SU-DHL-6 (cell line): ENCODE results near the gene HOMER2.

ENCODE experiments used
- H2AFZ ChIP-seq: fragments of 200-600 bp; sonication (generic); 2 replicates; pipeline ENCODE4 v1.6.1; 2014; ENCODE audit warnings: low read depth, mild to moderate bottlenecking, moderate library complexity, mixed read lengths, antibody characterized with exemption, low read length; ENCODE audit not compliant: severe bottlenecking
- H3F3A ChIP-seq: fragments of 200-600 bp; shearing (Covaris generic); 2 replicates; pipeline ENCODE4 v1.6.0; 2016; ENCODE audit warnings: antibody characterized with exemption, mild to moderate bottlenecking; ENCODE audit not compliant: insufficient read depth
- H3K27ac ChIP-seq: fragments of 200-600 bp; sonication (generic); 2 replicates; pipeline ENCODE4 v1.5.1; 2016; ENCODE audit warnings: low read depth, mild to moderate bottlenecking, low read length, moderate library complexity, mixed read lengths
- H3K27me3 ChIP-seq: fragments of 200-600 bp; sonication (generic), shearing (Covaris generic); 2 replicates; pipeline ENCODE4 v1.6.0; 2014; ENCODE audit warnings: mild to moderate bottlenecking, low read length
- H3K36me3 ChIP-seq: fragments of 200-600 bp; sonication (generic); 2 replicates; pipeline ENCODE4 v1.6.1; 2014; ENCODE audit warnings: mild to moderate bottlenecking, low read length, mixed read lengths
- H3K4me2 ChIP-seq: fragments of 300-600, 200-600 bp; shearing (Covaris generic), sonication (generic); 2 replicates; pipeline ENCODE4 v1.6.0; 2014; ENCODE audit warnings: low read length, low read depth, mild to moderate bottlenecking; ENCODE audit not compliant: poor library complexity, severe bottlenecking
- H3K4me3 ChIP-seq: fragments of 200-600 bp; sonication (generic); 2 replicates; pipeline ENCODE4 v1.5.1; 2014; ENCODE audit warnings: antibody characterized with exemption, low read length, mild to moderate bottlenecking, mixed read lengths; ENCODE audit not compliant: insufficient read depth, poor library complexity, severe bottlenecking
- H3K79me2 ChIP-seq: fragments of 200-600 bp; sonication (generic); 2 replicates; pipeline ENCODE4 v1.6.1; 2014; ENCODE audit warnings: mild to moderate bottlenecking, low read length, moderate library complexity; ENCODE audit not compliant: insufficient read depth
- H3K9ac ChIP-seq: fragments of 200-600 bp; sonication (generic); 2 replicates; pipeline ENCODE4 v1.7.0; 2014; ENCODE audit warnings: mild to moderate bottlenecking, low read length
- H3K9me2 ChIP-seq: fragments of 200-600 bp; sonication (generic); replicated peaks from 2 replicates; pipeline ENCODE4 v1.6.1; 2014; ENCODE audit warnings: low read length; ENCODE audit not compliant: insufficient read depth
- H3K9me3 ChIP-seq: fragments of 200-600 bp; sonication (generic); 2 replicates; pipeline ENCODE4 v1.6.1; 2014; ENCODE audit warnings: low read length, mixed read lengths; ENCODE audit not compliant: insufficient read depth
- H4K20me1 ChIP-seq: fragments of 200-600 bp; sonication (generic); 2 replicates; pipeline ENCODE4 v1.6.1; 2014; ENCODE audit warnings: low read depth, mild to moderate bottlenecking, antibody characterized with exemption, low read length, moderate library complexity, mixed read lengths
- EZH2phosphoT487 ChIP-seq: fragments of 200-600 bp; sonication (generic), shearing (Covaris generic); conservative IDR thresholded peaks from 2 replicates; pipeline ENCODE4 v1.6.1; 2018; ENCODE audit warnings: mild to moderate bottlenecking, antibody characterized with exemption, low read length, moderate library complexity, mixed read lengths
- TF ChIP-seq, protein P1 (sequence below): fragments of 200-600 bp; sonication (generic); IDR thresholded peaks from one replicate; pipeline ENCODE4 v1.5.1; 2017; ENCODE audit warnings: antibody characterized with exemption, mild to moderate bottlenecking, low read length, moderate library complexity; ENCODE audit not compliant: insufficient read depth, poor library complexity, severe bottlenecking

The HOMER2 gene

DNA sequence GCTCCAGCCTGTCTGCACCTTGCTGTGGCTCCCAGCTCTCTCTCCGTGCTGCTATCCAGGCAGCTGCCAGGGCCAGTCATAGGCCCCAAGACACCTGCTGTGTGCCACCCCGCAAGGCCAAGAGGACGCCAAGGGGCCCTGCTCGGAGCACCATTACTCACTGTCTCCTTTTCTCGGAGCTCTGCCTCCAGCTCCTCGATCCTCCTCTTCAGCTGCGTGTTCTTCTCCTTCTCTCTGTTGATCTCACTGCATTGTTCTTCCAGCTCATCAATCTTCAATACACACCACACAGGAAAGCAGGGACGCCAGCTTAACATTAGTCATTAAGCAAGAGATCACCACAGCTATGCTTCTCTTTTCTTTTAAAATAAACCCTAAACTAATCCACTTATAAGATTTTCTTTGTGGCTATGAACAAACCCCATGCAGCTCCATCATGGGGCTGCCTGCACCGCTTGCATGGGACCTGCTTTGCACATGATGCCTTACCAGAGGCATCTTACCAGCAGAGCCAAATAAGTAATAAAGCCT lies 100.5 kb downstream of the HOMER2 start:
- H3K9ac ChIP-seq: no peak overlapping the region
- no peaks in the 10 kb centered on the region for H3K9me2 ChIP-seq
- H3K79me2 ChIP-seq: no peaks in the 10 kb centered on the region
- H3K36me3 ChIP-seq: no peaks in the 10 kb centered on the region
- no peaks in the 10 kb centered on the region for H3F3A ChIP-seq
- TF ChIP-seq, protein P1, sequence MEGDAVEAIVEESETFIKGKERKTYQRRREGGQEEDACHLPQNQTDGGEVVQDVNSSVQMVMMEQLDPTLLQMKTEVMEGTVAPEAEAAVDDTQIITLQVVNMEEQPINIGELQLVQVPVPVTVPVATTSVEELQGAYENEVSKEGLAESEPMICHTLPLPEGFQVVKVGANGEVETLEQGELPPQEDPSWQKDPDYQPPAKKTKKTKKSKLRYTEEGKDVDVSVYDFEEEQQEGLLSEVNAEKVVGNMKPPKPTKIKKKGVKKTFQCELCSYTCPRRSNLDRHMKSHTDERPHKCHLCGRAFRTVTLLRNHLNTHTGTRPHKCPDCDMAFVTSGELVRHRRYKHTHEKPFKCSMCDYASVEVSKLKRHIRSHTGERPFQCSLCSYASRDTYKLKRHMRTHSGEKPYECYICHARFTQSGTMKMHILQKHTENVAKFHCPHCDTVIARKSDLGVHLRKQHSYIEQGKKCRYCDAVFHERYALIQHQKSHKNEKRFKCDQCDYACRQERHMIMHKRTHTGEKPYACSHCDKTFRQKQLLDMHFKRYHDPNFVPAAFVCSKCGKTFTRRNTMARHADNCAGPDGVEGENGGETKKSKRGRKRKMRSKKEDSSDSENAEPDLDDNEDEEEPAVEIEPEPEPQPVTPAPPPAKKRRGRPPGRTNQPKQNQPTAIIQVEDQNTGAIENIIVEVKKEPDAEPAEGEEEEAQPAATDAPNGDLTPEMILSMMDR: no peak
- TF ChIP-seq EZH2phosphoT487: no peak
- H3K27me3 ChIP-seq: no peaks in the 10 kb centered on the region
- no peaks in the 10 kb centered on the region for H3K9me3 ChIP-seq
- H3K4me3 ChIP-seq: no peak overlapping the region
- H3K27ac ChIP-seq: no peak overlapping the region
- no peaks in the 10 kb centered on the region for H4K20me1 ChIP-seq
- H3K4me2 ChIP-seq: no peak overlapping the region
- no peak overlapping the region for H2AFZ ChIP-seq

DNA sequence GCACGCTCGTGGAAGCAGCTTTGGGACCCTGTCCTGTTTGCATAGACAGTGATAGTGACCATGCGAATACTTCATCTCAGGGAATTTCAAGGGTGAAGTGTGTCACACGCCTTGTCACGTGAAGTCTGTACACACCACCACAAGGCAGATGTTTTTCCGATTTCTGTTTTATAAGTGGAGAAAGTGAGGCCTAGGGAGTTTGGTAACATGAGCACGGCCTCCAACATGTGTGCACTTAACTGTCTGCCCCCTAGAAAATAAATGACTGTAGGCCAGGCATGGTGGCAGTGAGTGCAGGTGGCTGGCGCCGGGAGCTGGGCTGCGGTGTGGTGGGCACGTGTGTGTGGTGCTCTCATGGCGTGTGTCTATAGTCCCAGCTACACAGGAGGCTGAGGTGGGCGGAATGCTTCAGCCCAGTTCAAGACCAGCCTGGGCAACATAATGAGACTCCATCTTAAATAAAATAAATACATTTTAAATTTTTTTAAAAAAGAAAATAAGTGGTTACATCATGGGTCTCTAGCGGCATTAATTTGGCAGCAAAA lies 101.1 kb downstream of the HOMER2 start:
- no peaks in the 10 kb centered on the region for H3K36me3 ChIP-seq
- H3K9me2 ChIP-seq: no peaks in the 10 kb centered on the region
- TF ChIP-seq EZH2phosphoT487: no peak
- TF ChIP-seq, protein P1: no peak
- H3K4me3 ChIP-seq: no peak overlapping the region
- no peaks in the 10 kb centered on the region for H3K79me2 ChIP-seq
- no peak overlapping the region for H3K9ac ChIP-seq
- H3K9me3 ChIP-seq: no peaks in the 10 kb centered on the region
- no peaks in the 10 kb centered on the region for H3K27me3 ChIP-seq
- H2AFZ ChIP-seq: no peak overlapping the region
- H3K27ac ChIP-seq: no peak overlapping the region
- H3F3A ChIP-seq: no peaks in the 10 kb centered on the region
- no peaks in the 10 kb centered on the region for H4K20me1 ChIP-seq
- H3K4me2 ChIP-seq: no peak overlapping the region

GRCh38 chr15:82850731-82851130 lies 101.8 kb downstream of the HOMER2 start:
- H3K27me3 ChIP-seq: no peaks in the 10 kb centered on the region
- H3K79me2 ChIP-seq: no peaks in the 10 kb centered on the region
- H3F3A ChIP-seq: no peaks in the 10 kb centered on the region
- H3K36me3 ChIP-seq: no peaks in the 10 kb centered on the region
- no peak overlapping the region for H3K4me2 ChIP-seq
- H3K9me3 ChIP-seq: no peaks in the 10 kb centered on the region
- H3K4me3 ChIP-seq: no peak overlapping the region
- H2AFZ ChIP-seq: no peak overlapping the region
- no peaks in the 10 kb centered on the region for H4K20me1 ChIP-seq
- TF ChIP-seq EZH2phosphoT487: no peak
- TF ChIP-seq, protein P1: no peak
- H3K9me2 ChIP-seq: no peaks in the 10 kb centered on the region
- H3K9ac ChIP-seq: no peak overlapping the region
- no peak overlapping the region for H3K27ac ChIP-seq
